ENCODE measurements around the gene CHRNG.

CHRNG gene

GRCh38 chr2:232580648-232580981 is 41.1 kb downstream of the CHRNG start:
- no peak for DNase-seq

GRCh38 chr2:232581725-232582124 is 42.2 kb downstream of the CHRNG start:
- no peak for DNase-seq

- no peak for DNase-seq
These were observed 44.7 kb downstream of the CHRNG start for GRCh38 chr2:232584238-232584637.

GRCh38 chr2:232586943-232587505 is 47.5 kb downstream of the CHRNG start:
- DNase-seq, result no peak

- DNase-seq, result no peak
These were observed 48.0 kb downstream of the CHRNG start for GRCh38 chr2:232587512-232587911.

- DNase-seq, result no peak
These were observed 48.5 kb downstream of the CHRNG start for GRCh38 chr2:232588031-232588430.

- no peak for DNase-seq
These were observed 49.4 kb downstream of the CHRNG start for GRCh38 chr2:232588680-232589585.

GRCh38 chr2:232592772-232593395 is 53.4 kb downstream of the CHRNG start:
- no peak for DNase-seq

GRCh38 chr2:232593982-232594381 is 54.5 kb downstream of the CHRNG start:
- DNase-seq, result no peak

Measured in stimulated activated CD4-positive, alpha-beta T cell treated with anti-CD3 and anti-CD28 coated beads, Interleukin-4, amount 100 ng/mL, for 24 hours (primary cell).